Right lobe of liver (tissue), 6 donors: ENCODE results near the gene TTC32. TPM values are rescaled to one million over a fixed set of nuclear protein-coding genes. Genes with fewer than 3 reads are reported as not detected.

Source experiments
- ATAC-seq, 4 donors: fragments of 200-7000 bp; cut with Tn5 transposase; one replicate each; pipeline ENCODE4 v1.9.1; 2020; ENCODE audit warnings: mild to moderate bottlenecking in 4 of 4, moderate library complexity in 4 of 4
- DNase-seq, 3 donors: peaks; one replicate each; pipeline ENCODE4 v3.0.0-alpha.2; 2020
- H3K27ac ChIP-seq, 3 donors: fragments of 200-600 bp; one replicate each; pipeline ENCODE4 v1.8.0; 2022
- H3K27me3 ChIP-seq, 2 donors: fragments of 200-600 bp; one replicate each; pipeline ENCODE4 v1.8.0; 2022
- H3K36me3 ChIP-seq, 4 donors: fragments of 200-600 bp; sonication (generic) in 1 of 4; one replicate each; pipeline versions ENCODE4 v1.5.1 to v1.8.0; 2017 to 2022; ENCODE audit warnings: control low read depth in 1 of 4
- H3K4me1 ChIP-seq, 4 donors: fragments of 200-600 bp; sonication (generic) in 1 of 4; one replicate each; pipeline versions ENCODE4 v1.5.1 to v1.8.0; 2017 to 2022; ENCODE audit warnings: control low read depth in 1 of 4
- H3K4me3 ChIP-seq, 3 donors: fragments of 200-600 bp; one replicate each; pipeline ENCODE4 v1.8.0; 2022
- H3K9me3 ChIP-seq, 4 donors: fragments of 200-600 bp; sonication (generic) in 1 of 4; one replicate each; pipeline versions ENCODE4 v1.5.1 to v1.8.0; 2017 to 2022; ENCODE audit warnings: control low read depth in 1 of 4
- POLR2A ChIP-seq: fragments of 450-650 bp; IDR thresholded peaks from one replicate; pipeline ENCODE4 v1.6.1; 2017; ENCODE audit warnings: antibody characterized with exemption, mild to moderate bottlenecking
- WGBS: methylation state at CpG from one replicate; pipeline ENCODE4 v1.1.6; 2018; ENCODE audit warnings: low coverage, low lambda C conversion rate; ENCODE audit not compliant: insufficient coverage; ENCODE audit errors: missing lambda C conversion rate; 5-methylcytosine and 5-hydroxymethylcytosine counted together
- intact Hi-C, 2 donors: fragments of 100-400 bp; cut with DNase I; formaldehyde crosslinking; loops; one replicate each; pipeline versions ENCODE4 v1.11.2 to v1.14.1; 2022
- total RNA-seq, 6 experiments: library from RNA; depleted of rRNA in 2 of 6; stranded (reverse); fragments of >200 nt in 2 of 6; fragmentation: NEBNext Ultra II Directional in 3 of 6; extraction: Animal tissue kit (Norgen Biotek cat#: 25700) in 3 of 6; gene quantifications; one replicate each; pipeline versions ENCODE4 v1.1.0 to v1.2.4, GENCODE V29; 2016 to 2023
- TF ChIP-seq, protein P1 (sequence below), 4 donors: fragments of 200-600 bp in 3 of 4; fragments of 450-650 bp in 1 of 4; IDR thresholded peaks; one replicate each; pipeline versions ENCODE4 v1.5.1 to v1.8.0; 2016 to 2022; ENCODE audit warnings: antibody characterized with exemption in 4 of 4, mild to moderate bottlenecking in 2 of 4
- donor health status: DM: no; HTN: yes; CAD: no.
- donor health status: DM: no; HTN: no; CAD: no.
- donor health status: DM: no; HTN: no; CAD: no.
- donor health status: DM: no; HTN: yes; CAD: no.
- donor health status: DM: no; HTN: yes; CAD: no.

The TTC32 gene
- total RNA-seq, 6 experiments from 2014 or later = 2.4 to 5.5 (median 3.8) TPM

DNA sequence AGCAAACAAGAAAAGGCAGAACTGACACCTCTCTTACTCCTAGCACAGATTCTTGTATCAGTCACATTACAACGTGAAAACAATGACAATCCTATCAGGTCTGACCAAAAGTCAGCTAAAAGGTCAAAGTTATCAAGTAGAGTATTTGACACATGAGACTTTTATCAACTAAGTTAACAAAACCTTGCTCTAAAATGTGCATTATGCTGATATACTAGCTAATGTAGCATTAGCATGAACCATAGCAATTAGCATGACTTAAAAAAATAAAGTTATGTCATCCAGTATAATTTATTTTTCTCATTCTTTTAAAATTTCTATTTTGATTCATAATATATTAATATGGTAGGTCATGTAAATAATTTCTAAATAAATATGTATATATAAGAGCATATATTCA, 41.4 kb upstream of the TTC32 start:
- Histone ChIP-seq H3K4me1 (no peaks in the 10 kb centered on the region), H3K27me3 (no peaks in the 10 kb centered on the region), H3K27ac (no peak overlapping the region), H3K4me3 (no peak overlapping the region), H3K36me3 (no peaks in the 10 kb centered on the region), H3K9me3 (no peaks in the 10 kb centered on the region)
- no peak for ATAC-seq
- TF ChIP-seq, protein P1, sequence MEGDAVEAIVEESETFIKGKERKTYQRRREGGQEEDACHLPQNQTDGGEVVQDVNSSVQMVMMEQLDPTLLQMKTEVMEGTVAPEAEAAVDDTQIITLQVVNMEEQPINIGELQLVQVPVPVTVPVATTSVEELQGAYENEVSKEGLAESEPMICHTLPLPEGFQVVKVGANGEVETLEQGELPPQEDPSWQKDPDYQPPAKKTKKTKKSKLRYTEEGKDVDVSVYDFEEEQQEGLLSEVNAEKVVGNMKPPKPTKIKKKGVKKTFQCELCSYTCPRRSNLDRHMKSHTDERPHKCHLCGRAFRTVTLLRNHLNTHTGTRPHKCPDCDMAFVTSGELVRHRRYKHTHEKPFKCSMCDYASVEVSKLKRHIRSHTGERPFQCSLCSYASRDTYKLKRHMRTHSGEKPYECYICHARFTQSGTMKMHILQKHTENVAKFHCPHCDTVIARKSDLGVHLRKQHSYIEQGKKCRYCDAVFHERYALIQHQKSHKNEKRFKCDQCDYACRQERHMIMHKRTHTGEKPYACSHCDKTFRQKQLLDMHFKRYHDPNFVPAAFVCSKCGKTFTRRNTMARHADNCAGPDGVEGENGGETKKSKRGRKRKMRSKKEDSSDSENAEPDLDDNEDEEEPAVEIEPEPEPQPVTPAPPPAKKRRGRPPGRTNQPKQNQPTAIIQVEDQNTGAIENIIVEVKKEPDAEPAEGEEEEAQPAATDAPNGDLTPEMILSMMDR (IDR thresholded peaks at IDR 0.05) = no peak
- TF ChIP-seq POLR2A = no peak
- no peak for DNase-seq
- WGBS = 5% methylated on average over 1 of the region's 1 CpG
- intact Hi-C loops = no loop called here

DNA sequence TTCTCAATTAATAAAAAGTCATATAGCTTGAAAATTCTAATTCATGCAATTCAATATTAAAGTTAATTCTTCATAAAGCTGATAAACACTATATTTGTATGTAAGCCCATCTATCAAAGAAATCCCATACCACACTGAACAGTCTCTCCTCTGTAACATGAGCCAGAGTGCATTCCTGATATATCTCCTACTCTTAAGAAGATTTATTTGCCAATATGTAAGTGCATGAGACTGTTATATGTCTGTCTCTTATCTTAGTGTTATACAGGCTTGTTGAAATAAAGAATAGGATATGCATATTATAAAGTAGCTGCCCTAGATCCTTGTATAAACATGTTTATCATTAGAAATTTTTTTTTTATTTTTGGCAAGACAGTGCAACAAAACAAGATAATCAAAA, 40.4 kb upstream of the TTC32 start:
- H3K36me3 ChIP-seq = peaks cover 0 to 8% (median 0%) of the 10 kb centered on the region in 4 donors
- ATAC-seq (no peak), DNase-seq (no peak)
- intact Hi-C loops = no loop called here
- no peaks in the 10 kb centered on the region for H3K9me3 ChIP-seq
- H3K4me1 ChIP-seq = no peaks in the 10 kb centered on the region
- H3K27ac ChIP-seq = no peak overlapping the region
- H3K27me3 ChIP-seq = no peaks in the 10 kb centered on the region
- no peak overlapping the region for H3K4me3 ChIP-seq
- no peak for TF ChIP-seq POLR2A
- TF ChIP-seq, protein P1 (IDR thresholded peaks at IDR 0.05) = no peak

DNA sequence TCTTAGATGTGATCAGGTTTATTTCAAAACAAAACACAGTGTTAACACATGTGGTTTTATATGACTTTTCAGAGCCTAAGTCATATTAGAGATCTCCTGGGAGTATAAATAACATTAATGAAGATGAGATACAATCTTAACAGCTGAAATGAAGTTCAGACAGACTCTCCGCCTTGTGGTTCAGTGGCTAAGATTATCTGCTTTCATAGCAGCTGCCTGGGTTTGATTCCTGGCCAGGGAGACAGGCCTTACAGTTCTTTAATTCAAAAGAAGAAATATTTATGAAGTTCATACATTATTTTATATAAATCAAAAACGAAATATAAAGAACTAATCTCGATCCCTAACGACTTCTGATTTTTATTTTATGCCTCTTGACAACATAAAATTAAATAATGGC, 35.2 kb upstream of the TTC32 start:
- intact Hi-C loops = no loop called here

DNA sequence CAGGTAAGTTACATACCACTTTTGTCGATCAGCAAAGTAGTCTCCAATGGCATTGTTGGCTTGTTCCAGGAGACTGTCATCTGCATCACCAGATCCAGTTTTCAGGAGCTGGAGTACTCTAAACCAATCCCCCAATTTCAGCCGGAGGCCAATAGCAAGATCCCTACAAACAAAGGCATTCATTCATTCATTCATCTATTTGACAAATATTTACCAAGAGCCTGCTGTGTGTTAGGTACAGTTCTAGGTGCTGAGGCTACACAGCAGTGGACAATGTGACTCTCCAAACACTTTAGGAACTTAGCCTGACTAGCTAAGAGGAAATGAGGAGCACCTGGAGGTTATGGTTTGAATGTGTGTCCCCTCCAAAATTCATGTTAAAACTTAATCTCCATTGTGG, 34.4 kb upstream of the TTC32 start:
- no peaks in the 10 kb centered on the region for H3K4me1 ChIP-seq
- TF ChIP-seq, protein P1 (IDR thresholded peaks at IDR 0.05) = no peak
- no peak for TF ChIP-seq POLR2A
- no peak for DNase-seq
- intact Hi-C loops = no loop called here
- H3K27me3 ChIP-seq = no peaks in the 10 kb centered on the region
- no peaks in the 10 kb centered on the region for H3K9me3 ChIP-seq
- H3K4me3 ChIP-seq = no peak overlapping the region
- 90% methylated on average over 2 of the region's 2 CpGs for WGBS
- ATAC-seq = no peak
- no peak overlapping the region for H3K27ac ChIP-seq
- peaks cover 0 to 8% (median 0%) of the 10 kb centered on the region in 4 donors for H3K36me3 ChIP-seq

More for the DNA sequence above, 35.2 kb upstream of the TTC32 start:
- H3K9me3 ChIP-seq = no peaks in the 10 kb centered on the region
- DNase-seq (no peak), ATAC-seq (no peak)
- no peak for TF ChIP-seq POLR2A
- TF ChIP-seq, protein P1 (IDR thresholded peaks at IDR 0.05) = no peak
- no peaks in the 10 kb centered on the region for H3K27me3 ChIP-seq
- no peaks in the 10 kb centered on the region for H3K4me1 ChIP-seq
- no peak overlapping the region for H3K27ac ChIP-seq
- no peak overlapping the region for H3K4me3 ChIP-seq
- H3K36me3 ChIP-seq = peaks cover 0 to 8% (median 0%) of the 10 kb centered on the region in 4 donors
- WGBS = 84% methylated on average over 4 of the region's 4 CpGs
